Dermis blood vessel endothelial cell (primary cell): ENCODE data around the gene IGF1. TPM values are rescaled to one million over a fixed set of nuclear protein-coding genes. Genes with fewer than 3 reads are reported as not detected.
"Not testable (repeated sequence)": the region's sequence is repeated elsewhere in the genome, so short reads cannot be mapped to it uniquely, and the experiment has no call there.

Source experiments
- DNase-seq: peaks from one replicate; pipeline ENCODE4 v3.0.0; 2010
- total RNA-seq: library from RNA; depleted of rRNA; stranded (reverse); fragments of >200 nt; gene quantifications from 2 replicates; pipeline ENCODE4 v1.2.3, GENCODE V29; 2014

IGF1 gene
- total RNA-seq, 1 donor from 2014 or later, result 0.34 TPM

DNA sequence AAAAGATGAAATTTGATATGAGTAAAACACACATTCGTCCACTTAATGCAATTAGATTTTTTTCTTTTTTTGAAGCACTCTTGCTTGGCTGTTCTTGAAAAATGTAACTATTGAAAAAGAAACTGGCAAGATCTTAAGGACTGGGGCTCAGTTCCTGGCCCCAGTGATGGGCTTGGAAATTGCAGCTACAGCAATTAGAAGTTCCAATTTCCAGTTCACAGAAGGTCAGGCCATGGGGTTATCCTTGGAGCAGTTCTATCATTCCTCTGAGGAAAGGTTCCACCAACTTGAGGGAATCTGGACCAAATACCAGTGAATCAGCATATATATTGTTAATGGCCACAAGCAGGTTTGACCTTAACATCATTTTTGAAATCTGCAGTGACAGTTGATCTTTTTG lies 18.9 kb downstream of the IGF1 start:
- no peak for DNase-seq

DNA sequence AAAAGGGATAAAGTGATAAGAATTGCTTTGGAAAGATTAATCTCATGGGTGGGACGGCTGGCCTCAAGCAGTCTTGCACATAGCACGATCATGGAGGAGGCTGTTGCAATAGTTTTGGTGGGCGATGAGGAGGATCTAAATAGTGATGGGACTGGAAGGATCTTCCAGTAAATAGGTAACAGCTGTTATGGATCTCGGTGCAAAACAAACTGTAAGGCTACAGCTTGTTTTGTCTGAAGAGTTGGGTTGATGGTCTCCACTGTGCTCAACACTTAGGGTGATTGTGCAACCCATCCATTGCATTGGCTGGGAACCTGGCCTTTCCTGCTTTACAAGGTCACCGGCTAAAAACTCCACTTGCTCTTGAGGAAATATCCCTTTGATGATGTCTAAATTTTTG lies 21.0 kb downstream of the IGF1 start:
- DNase-seq, result no peak

DNA sequence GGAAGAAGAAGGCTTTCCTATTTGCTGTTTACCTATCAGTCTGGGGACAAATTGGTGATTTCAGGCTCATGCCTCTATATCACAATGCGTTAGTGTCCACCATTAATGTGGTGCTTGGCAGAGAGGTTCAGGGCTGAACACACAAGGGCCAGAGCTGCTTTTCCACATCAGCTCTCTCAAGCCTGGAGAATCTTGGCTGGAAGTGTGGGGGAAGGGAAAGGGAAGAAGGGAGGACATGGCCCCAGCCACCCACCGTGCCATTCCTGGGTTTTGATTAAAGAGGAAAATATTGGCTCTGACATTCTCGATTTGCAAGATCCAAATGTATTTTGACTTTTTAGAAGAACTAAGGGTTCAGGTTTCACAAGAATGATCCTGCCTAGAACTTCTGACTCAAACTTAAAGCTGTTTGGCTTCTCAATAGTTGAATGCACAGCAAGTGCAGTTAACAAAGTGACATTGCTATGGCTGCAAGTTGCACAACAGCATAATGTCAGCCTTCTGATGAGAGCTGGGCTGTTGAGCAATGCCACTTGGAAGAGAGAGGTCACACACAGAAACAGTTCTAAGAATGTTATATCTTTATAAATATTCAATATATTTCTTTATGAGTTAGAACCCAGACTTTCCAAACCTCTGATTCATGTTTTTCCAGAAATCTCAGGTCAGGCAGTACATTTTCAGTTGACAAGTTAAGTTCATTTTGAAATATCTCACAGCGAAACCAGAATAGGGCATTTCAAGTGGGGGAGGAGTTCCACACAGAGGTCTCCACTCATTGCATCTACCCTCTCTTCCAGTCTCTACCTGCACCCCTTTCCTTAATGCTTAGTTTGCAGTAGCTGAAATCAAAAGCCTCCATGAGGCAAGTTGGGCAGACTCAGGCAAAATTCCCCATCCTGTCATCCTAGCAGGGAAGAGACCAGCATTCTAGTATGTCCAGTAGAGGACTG lies 25.3 kb downstream of the IGF1 start:
- no peak for DNase-seq

DNA sequence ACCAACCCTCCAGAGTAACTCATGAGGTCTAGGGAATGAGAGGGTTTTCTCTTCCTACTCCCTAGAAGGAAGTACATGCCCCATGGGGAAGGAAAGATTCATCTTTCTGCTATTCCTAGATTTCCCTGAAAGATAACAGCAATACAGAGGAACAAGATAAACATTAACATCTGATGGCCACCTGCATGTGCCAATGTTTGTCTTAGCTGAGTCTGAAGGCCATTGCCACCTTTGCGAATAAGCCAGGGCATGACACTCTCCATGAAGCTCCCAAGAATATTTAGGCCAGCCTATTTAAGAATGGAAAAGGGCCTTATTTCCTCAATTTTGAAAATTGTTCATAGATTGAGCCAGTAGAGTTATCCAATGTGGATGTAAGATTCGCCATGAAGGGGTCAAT lies 26.0 kb downstream of the IGF1 start:
- DNase-seq, result no peak

DNA sequence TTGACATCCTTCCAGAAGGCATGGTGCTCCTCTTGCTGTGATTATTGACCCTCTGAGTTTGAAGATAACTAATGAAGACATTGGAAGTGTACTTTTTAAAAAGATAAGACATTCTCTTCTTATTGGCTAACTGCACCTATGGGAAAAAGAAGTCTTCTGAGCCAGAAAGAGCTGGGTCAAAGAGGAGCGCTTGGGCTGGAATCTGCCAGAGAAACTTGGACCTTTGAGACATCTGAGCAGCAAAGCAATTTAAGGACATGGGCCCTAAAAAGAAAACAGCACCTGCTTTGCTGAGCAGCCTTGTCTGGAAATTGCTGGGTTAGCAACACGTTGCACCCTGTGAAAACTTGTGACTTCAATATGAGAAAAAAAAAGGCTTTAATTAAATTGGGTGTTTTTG lies 27.8 kb downstream of the IGF1 start:
- DNase-seq, result no peak

DNA sequence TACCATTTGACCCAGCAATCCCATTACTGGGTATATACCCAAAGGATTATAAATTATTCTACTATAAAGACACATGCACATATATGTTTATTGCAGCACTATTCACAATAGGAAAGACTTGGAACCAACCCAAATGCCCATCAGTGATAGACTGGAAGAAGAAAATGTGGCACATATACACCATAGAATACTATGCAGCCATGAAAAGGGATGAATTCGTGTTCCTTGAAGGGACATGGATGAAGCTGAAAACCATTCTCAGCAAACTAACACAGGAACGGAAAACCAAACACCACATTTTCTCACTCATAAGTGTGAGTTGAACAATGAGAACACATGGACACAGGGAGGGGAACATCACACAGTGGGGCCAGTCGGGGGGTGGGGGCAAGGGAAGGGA lies 31.3 kb downstream of the IGF1 start:
- DNase-seq, result not testable (repeated sequence)

DNA sequence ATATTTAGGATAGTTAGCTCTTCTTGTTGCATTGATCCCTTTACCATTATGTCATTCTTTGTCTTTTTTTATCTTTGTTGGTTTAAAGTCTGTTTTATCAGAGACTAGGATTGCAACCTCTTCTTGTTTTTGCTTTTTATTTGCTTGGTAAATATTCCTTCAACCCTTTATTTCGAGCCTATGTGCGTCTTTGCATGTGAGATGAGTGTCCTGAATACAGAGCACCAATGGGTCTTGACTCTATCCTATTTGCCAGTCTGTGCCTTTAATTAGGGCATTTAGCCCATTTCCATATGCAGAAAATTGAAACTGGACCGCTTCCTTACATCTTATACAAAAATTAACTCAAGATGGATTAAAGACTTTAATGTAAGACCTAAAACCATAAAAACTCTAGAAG lies 32.9 kb downstream of the IGF1 start:
- DNase-seq, result not testable (repeated sequence)

DNA sequence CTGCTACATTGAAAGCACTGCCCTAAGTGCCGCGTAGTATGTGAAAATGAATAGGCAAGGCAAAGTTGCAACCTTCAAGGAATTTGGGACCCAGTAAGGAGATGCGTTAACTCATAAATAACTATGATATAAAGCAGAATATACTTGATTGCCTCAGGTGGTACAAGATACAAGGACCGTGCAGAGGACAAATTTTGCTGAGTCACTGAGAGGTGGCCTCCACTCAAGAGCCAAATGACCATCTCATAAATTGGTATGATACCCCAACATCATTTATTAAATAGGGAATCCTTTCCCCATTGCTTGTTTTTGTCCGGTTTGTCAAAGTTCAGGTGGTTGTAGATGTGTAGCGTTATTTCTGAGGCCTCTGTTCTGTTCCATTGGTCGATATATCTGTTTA lies 35.7 kb downstream of the IGF1 start:
- no peak for DNase-seq

DNA sequence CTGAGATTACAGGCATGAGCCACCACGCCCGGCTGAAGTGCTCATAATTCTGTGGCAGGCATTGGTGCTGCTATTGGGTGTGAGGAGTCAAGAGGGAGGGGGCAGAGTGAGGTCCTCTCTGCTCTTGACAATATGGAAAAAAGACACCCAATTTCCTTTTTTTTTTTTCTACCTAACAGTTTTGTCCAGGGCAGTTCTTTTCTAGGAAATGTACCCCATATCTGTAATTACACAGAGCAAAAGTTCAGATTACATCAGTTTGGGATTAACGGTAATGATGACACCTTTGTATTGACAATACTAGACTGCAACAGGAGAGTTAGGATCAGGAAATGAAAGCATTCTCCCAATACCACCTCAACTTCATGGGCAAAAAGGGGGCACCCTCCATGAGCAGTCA lies 36.3 kb downstream of the IGF1 start:
- DNase-seq, result no peak

DNA sequence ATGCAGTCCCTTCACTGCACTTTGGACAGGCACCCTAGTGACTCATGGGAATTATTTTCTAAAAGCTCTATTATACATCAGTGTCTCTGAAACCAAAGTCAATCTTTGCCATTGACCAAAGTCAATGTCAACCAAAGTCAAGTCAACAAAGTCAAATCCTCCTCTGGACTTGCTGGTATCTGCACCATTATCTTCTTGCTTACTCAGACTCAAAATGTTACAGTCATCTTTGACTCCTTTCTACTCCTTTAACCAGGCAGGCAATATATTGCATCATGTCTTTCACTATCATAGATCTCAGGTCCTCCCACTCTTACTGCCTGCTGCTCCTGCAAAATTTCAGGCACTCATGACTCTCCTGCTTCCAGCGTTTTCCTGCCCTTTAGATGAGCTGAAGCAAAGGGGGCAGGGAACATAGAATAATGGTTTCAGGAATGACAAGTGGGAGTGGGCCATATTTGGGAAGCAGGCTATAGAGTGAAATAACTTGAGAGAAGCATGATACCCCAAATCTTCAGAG lies 39.2 kb downstream of the IGF1 start:
- no peak for DNase-seq

DNA sequence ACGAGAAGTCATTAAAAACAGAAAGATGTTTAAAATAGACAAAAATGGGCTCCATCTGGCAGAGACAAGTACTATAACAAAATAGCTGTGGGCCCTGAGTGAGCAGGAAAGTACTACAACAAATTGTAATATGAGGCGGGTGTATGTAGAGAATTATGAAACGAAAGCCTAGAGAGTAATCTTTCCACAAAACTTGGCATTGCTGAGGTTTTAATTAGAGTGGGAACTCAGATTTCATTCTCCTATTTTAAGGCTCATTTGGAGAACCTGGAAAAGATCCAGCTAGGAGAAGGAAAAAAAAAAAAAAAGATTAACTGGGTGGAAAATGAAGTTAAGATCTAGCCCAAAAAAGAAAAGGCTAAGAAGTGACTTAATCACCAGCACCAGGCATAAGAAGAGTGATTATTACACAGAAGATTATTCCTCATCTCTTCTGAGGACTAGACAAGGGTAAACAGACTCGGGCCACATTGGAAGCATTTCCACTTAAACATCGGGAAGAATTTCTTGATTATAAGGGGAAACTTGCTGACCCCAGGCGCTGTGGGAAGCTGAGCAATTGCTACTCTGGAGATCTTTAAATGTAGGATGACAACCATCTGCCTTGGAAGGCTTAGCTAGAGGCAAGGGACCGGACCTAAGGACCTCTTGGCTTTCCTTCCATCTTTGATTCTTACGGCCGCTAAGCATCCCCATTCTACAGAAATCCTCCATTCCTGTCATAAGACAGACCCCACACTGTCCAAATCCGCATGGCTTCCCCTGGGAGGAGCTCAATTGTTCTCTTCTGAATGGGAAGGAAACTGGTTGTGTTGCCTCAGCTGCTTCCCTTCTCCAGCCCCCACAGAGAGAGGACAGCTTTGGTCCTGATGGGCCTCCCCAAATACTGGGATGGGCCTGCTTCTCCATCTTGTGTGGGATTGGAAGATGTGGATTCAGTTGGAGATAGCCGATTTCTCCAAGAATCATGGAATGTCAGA lies 40.6 kb downstream of the IGF1 start:
- DNase-seq, result peak; percentile 13

DNA sequence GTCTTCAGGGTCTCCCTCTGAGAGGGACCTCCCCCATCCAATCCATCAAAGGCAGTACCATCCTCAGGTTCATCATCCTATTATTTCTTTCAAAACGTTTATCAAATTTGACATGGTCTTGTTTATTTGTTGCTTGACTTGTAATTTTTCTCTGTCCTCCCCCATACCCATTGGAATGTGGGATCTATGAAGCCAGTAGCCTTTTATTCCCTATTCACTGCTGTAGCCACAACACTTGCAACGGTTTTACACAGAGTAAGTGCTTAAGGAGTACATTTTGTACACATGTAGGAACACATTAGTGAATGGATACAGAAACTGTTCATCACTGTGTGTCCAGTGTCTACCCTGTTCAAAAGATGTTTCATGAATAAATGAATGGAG lies 41.5 kb downstream of the IGF1 start:
- peak; percentile 11 for DNase-seq

DNA sequence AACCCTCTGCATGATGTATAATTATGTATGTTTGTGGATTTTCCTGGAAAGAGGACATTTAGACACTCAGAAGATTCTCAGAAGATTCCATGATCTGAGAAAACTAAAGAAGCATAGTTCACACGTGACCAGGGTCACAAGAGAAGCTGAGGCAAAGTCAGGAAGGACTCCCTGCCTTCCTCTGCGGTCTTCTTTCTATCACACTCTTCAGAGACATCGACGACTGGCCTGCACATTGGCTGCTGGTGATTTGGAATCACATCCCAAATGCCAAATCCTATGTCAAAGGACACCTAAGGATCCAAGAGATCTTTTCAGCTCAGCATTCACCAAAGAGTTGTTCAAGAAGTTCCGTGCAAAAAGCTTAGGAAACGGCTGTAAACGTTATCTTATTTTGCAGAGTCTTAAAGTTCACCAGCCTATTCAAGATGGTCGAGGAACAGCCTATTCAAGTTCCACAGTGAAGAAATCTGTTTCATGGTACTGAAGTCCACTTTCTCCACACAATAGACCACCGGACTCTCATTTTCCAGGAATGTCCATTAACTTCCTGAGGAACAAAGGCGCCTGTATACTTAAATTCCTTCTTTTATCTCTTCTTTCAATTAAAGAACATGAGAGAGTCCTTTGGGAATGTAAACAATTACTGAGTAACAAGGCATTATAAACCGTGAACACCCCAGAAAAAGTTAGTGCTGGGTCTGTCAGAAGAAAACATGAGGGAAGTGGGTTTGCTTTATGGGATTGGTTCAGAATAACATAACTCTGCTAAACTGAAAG lies 42.1 kb downstream of the IGF1 start:
- DNase-seq, result peak; percentile 59

DNA sequence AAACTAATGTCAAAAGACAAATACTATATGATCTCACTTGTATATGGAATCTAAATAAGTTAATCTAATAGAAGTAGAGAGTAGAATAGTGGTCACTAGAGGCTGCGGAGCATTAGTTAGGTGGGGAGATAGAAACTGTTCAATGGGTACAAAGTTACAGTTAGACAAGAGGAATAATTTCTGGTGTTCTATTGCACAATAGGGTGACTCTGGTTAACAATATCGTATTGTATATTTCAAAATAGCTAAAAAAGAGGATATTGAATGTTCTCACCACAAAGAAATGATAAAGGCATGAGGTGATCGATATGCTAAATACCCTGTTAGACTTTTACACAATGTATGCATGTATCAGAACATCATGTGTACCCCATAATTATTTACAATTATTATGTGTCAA lies 42.9 kb downstream of the IGF1 start:
- no peak for DNase-seq

DNA sequence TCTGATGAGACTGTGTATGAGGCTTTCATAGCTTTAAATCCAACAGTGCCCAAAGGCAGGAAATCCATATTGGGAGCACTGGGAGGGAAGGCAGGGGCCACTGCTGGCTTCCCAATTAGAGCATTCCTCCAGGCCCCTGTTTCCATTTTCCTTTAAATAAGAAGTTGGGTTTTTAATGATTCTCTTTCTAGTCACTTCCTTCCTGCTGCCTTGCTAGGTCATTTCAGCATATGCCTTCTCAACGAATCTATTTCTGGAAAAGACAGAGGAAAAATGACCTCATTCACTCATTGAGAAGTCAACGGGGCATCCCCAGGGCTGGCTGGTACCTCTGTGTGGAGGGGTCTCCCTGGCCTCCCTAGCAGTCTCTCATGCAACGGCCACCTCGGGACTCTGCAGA lies 43.5 kb downstream of the IGF1 start:
- peak; percentile 59 for DNase-seq

DNA sequence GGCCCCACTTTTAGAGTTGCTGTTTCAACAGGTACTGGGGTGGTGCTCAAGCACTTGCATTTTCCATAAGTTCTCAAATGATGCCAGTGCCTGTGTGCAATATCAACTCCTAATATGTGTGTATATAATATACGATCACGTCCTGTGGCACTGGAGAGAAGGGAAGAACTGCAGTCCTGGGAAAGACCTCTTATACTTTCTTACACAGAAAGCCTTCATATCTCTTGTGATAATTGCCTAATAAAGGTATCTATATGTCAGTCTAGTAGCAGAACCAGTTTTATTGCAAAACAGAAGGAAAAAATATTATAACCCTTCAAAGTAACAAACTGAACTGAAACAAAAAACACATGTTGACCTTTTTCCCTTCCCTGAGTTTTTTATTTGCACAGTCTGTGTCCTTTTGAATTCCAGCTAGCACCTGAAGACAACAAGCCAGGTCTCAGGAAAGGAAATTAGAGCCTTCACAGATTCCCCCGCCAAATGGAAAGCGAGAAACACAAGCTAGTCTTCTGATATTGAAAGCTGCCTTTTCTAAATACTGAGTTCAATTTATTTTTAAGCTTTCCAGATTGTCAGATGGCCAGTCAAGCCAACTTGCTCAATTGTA lies 44.4 kb downstream of the IGF1 start:
- no peak for DNase-seq

DNA sequence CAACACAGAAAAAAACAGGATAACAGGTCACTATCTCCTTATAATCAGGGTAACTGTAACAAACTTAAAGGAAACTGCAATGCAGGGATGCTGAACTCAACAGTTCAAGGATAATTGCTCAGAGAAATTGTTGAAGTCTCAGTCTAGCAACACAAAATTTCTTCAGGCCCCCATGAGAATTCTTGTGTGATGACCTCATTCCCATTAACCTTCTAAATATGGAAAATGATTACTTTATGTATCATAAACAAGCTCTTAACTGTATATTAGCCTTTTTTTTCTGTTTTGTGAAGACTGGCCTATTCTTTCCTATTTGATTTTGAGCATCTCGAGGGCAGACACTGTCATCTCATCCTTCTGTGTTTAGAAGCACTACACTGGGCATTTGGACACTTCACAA lies 47.1 kb downstream of the IGF1 start:
- DNase-seq, result peak; percentile 17

DNA sequence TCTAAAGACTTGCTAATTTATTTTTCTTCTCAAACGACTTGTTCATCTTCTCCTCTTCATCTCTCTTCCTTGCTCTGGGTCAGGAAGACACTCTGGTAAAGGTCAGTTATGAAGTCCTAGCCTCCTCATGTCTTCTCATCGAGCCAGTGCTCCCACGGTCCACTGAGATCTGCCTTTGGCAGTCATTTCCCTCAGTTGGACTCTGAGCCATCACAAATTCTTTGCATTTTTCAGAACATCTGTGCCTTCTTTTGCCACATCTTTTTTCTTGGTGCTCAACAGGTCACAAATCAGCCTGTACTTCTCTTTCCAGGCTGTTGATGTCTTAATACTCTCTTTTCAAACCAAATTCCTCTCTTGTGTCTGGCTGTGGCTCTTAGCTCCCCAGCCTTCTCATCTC lies 49.7 kb downstream of the IGF1 start:
- DNase-seq, result no peak

DNA sequence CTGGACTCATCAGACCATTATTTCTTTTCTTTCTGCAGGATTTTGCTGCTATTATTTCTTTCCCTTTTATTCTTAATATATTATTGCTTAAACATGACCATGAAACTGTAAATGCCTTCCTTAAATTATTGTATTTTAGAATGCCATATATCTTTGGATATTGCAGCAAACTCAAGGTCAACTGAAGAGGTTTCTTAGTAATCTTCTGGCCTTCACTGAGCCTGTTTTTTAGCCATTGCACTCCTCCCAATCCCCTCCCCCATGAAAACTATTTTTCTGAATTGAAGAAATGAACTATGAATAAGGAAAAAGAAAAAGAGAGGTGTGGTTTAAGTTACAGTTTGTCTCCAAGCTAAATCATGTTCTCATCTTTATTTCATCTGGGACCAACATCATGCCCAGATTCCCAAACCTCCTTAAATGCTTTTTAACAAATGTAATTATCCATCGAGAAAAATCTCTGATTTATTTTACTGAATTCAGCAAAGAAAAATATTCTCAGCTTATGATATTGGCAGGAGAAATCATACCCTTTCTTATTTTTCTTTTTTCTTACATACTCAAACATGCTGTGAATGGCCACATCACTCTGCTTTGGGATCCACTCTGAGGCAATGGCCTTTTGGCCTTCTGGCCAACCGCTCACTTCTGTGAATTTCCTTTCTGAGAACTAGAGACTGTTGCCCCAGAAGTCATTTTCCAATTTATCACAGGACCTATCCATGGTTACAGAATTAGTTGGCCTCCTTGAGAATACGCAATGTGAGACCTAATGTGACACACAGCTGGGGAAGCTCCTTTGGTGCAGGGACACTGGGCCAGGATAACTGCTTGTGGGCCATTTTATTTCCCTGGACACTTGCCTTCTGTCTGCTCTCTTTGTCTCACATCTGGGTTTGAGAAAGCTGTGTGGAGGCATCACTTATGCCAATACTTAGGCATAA lies 50.9 kb downstream of the IGF1 start:
- DNase-seq, result no peak

DNA sequence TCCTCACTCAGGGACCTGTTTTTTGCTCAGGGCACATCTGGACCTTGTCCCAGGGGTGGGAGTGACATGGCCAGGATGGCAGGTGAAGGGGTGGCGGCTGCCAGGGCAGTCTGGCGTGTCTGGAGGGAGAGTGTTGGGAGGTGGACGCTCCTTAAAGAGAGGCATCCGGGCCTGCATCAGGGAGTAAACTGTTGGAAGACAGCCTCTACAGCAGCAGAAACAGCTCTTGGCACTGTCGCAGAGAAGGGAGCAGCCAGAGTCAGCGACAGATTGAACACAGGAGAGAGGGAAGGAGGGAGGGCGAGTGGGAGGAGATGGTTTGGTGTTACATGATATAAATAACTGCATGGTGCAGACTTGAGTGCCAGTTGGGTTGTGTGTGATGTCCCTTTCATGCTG lies 52.8 kb downstream of the IGF1 start:
- no peak for DNase-seq
